Measurements from ENCODE around the gene POM121C.
"Not testable (repeated sequence)": the region's sequence is repeated elsewhere in the genome, so short reads cannot be mapped to it uniquely, and the experiment has no call there.

GRCh38 chr7:75423481-75423880 is 62.6 kb downstream of the POM121C start:
- TF ChIP-seq CTCF (IDR thresholded peaks at IDR 0.05); MAX (IDR thresholded peaks at IDR 0.05); ZNF302 (CRISPR knock-in tag; IDR thresholded peaks at IDR 0.05); ZC3H11A (IDR thresholded peaks at IDR 0.05); SREBF2 (IDR thresholded peaks at IDR 0.05); POLR2A (IDR thresholded peaks at IDR 0.05; ENCODE audit: low read length); HOXB5 (CRISPR knock-in tag; IDR thresholded peaks at IDR 0.05); ESRRA (IDR thresholded peaks at IDR 0.05; ENCODE audit: borderline replicate concordance, low read length); PBX3 (IDR thresholded peaks at IDR 0.05); CEBPB (IDR thresholded peaks at IDR 0.05); RAD21 (conservative IDR thresholded peaks at IDR 0.05 in 1 of 2, IDR thresholded peaks at IDR 0.05 in 1 of 2); CHD2 (IDR thresholded peaks at IDR 0.05; ENCODE audit: low read length, partially characterized antibody): not testable (repeated sequence)
